ENCODE results near the gene CASR.
A peak's percentile ranks its signal among the peaks of the same experiment; 100 is the strongest.
"Not testable (repeated sequence)": the region's sequence is repeated elsewhere in the genome, so short reads cannot be mapped to it uniquely, and the experiment has no call there.

Gene CASR, protein sequence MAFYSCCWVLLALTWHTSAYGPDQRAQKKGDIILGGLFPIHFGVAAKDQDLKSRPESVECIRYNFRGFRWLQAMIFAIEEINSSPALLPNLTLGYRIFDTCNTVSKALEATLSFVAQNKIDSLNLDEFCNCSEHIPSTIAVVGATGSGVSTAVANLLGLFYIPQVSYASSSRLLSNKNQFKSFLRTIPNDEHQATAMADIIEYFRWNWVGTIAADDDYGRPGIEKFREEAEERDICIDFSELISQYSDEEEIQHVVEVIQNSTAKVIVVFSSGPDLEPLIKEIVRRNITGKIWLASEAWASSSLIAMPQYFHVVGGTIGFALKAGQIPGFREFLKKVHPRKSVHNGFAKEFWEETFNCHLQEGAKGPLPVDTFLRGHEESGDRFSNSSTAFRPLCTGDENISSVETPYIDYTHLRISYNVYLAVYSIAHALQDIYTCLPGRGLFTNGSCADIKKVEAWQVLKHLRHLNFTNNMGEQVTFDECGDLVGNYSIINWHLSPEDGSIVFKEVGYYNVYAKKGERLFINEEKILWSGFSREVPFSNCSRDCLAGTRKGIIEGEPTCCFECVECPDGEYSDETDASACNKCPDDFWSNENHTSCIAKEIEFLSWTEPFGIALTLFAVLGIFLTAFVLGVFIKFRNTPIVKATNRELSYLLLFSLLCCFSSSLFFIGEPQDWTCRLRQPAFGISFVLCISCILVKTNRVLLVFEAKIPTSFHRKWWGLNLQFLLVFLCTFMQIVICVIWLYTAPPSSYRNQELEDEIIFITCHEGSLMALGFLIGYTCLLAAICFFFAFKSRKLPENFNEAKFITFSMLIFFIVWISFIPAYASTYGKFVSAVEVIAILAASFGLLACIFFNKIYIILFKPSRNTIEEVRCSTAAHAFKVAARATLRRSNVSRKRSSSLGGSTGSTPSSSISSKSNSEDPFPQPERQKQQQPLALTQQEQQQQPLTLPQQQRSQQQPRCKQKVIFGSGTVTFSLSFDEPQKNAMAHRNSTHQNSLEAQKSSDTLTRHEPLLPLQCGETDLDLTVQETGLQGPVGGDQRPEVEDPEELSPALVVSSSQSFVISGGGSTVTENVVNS

DNA sequence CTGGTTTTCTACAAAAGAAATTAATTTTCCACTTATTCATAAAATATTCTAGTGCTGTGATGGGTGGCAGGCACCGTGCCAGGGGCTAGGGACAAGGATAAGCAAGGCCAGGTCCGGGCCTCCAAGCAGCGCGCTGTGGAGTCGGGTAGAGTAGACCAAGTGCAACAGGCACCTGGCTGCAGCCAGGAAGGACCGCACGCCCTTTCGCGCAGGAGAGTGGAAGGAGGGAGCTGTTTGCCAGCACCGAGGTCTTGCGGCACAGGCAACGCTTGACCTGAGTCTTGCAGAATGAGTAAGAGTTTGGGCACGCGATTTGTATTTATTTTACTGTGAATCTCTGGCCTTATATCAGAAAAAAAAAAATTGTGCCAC, at the start of gene CASR:
TSS of gene CASR (plus strand) at position 148 of the 372 bp plus-strand sequence. CDS start 70,522 bp downstream, outside the sequence.
- POLR2A ChIA-PET (ENCODE audit: low non-redundant PET) = no interaction called here
- no peak within 1 kb of the TSS for H3K27ac ChIP-seq

DNA sequence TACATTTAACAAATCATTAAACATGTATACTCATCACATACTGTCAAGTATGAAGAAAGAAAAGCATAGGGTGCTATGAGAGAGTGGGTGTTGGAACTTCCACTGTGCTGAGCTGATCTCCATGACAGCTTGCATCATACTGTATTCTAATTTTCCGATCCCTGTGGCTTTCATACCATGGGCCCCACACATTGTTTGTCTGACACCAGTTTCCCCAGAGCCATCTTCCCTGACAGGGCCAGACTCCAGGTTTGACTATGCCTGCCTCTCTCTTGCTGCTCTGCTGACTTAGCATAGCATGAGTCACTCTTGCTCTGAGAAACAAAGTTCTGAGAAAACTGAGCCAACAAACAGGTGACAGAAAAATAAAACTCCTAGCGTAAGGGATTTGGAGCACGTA, 37.0 kb upstream of the CASR start:
- no peak for DNase-seq (ENCODE audit: low spot score)
- no peak for TF ChIP-seq CTCF (conservative IDR thresholded peaks at IDR 0.05; ENCODE audit: low read depth)
- CTCF ChIA-PET = no interaction called here
- POLR2A ChIA-PET (ENCODE audit: low non-redundant PET) = no interaction called here
- H3K27ac ChIP-seq = no peak overlapping the region

More for the DNA sequence above, at the start of gene CASR:
- CTCF ChIA-PET = interaction anchor here (0.9 kb wide), 1 partner anchor 58 kb away, joined by 4 read pairs; no protein-coding TSS in a partner anchor
- no peak for TF ChIP-seq CTCF (conservative IDR thresholded peaks at IDR 0.05; ENCODE audit: low read depth)
- DNase-seq (ENCODE audit: low spot score) = peak; percentile 12

DNA sequence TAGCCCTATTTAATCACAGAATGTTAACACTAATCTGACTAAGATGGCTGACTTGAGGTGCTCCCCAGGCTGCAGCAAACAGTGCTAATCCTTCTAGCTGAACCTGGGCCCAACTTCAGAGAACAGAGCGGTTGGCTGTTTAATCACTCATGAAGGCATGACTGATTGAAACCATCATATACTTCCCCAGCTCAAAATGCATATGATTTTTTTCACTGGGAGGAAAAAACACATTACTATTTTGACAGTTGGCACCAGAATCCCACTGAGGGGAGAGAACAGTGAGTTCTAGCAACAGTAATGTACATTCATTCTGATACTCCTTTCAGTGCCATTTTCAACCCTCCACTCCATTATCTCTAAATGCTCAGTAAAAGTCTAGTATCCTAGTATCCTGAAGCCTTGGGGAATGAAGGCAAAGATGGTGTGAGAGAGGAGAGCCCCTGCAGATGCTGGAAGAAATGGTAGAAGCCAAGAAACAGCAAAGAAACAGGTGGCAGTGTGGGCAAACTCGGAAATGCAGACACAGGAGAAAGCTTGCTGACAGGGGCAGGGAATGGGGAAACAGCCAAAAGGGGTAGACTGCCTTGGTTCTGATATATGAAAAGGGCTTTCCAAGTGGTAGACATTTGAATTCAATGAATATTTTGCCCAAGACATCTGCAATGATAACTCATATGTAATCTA, 34.4 kb upstream of the CASR start:
- CTCF ChIA-PET = interaction anchor here (0.7 kb wide), 1 partner anchor 13 kb away, joined by 3 read pairs; no protein-coding TSS in a partner anchor
- no peak for TF ChIP-seq CTCF (conservative IDR thresholded peaks at IDR 0.05; ENCODE audit: low read depth)
- H3K27ac ChIP-seq = no peak overlapping the region
- no peak for DNase-seq (ENCODE audit: low spot score)
- POLR2A ChIA-PET (ENCODE audit: low non-redundant PET) = no interaction called here

- CTCF ChIA-PET = interaction anchor here (0.7 kb wide), 1 partner anchor 34 kb away, joined by 3 read pairs; no protein-coding TSS in a partner anchor
- no peak overlapping the region for H3K27ac ChIP-seq
- no peak for TF ChIP-seq CTCF (conservative IDR thresholded peaks at IDR 0.05; ENCODE audit: low read depth)
- peak; percentile 27 for DNase-seq (ENCODE audit: low spot score)
- POLR2A ChIA-PET (ENCODE audit: low non-redundant PET) = no interaction called here
Observed at GRCh38 chr3:122151480-122151879, 32.0 kb upstream of the CASR start.

DNA sequence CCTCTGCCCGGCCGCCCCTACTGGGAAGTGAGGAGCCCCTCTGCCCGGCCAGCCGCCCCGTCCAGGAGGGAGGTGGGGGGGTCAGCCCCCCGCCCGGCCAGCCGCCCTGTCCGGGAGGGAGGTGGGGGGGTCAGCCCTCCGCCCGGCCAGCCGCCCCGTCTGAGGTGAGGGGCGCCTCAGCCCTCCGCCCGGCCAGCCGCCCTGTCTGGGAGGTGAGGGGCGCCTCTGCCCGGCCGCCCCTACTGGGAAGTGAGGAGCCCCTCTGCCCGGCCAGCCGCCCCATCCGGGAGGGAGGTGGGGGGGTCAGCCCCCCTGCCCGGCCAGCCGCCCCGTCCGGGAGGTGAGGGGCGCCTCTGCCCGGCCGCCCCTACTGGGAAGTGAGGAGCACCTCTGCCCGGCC, 18.5 kb upstream of the CASR start:
- H3K27ac ChIP-seq; DNase-seq (ENCODE audit: low spot score); CTCF ChIA-PET; POLR2A ChIA-PET (ENCODE audit: low non-redundant PET): not testable (repeated sequence)

GRCh38 chr3:122167630-122168029, 15.8 kb upstream of the CASR start:
- POLR2A ChIA-PET (ENCODE audit: low non-redundant PET) = no interaction called here
- H3K27ac ChIP-seq = no peak overlapping the region
- CTCF ChIA-PET = no interaction called here
- no peak for TF ChIP-seq CTCF (conservative IDR thresholded peaks at IDR 0.05; ENCODE audit: low read depth)
- no peak for DNase-seq (ENCODE audit: low spot score)
